Hippocampal formation (tissue), 2 donors: ENCODE results near the gene ZNF839.

ENCODE experiments used
- DNase-seq, 2 donors: peaks; one replicate each; lab custom pipeline; 2025; lab: John Stamatoyannopoulos, UW

Gene ZNF839

GRCh38 chr14:102378830-102379229, 59.3 kb downstream of the ZNF839 start:
- DNase-seq, result no peak

GRCh38 chr14:102387086-102387485, 67.5 kb downstream of the ZNF839 start:
- DNase-seq, result no peak

DNA sequence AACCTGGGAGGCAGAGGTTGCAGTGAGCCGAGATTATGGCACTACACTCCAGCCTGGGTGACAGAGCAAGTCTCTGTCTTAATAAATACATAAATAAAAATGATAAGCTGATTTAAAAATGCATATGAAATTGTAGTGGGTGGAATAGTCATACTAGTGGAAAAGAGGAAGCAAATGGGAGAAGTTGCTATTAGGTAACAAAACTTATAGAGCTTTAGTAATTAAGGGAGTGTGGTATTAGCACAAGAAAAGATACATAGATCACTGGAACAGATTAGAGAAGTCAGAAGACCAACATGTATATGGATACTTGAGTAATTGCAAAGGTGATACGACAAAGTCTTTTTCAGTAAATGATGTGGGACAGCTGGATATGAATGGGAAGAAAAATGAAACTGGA, 69.7 kb downstream of the ZNF839 start:
- DNase-seq, result no peak

DNA sequence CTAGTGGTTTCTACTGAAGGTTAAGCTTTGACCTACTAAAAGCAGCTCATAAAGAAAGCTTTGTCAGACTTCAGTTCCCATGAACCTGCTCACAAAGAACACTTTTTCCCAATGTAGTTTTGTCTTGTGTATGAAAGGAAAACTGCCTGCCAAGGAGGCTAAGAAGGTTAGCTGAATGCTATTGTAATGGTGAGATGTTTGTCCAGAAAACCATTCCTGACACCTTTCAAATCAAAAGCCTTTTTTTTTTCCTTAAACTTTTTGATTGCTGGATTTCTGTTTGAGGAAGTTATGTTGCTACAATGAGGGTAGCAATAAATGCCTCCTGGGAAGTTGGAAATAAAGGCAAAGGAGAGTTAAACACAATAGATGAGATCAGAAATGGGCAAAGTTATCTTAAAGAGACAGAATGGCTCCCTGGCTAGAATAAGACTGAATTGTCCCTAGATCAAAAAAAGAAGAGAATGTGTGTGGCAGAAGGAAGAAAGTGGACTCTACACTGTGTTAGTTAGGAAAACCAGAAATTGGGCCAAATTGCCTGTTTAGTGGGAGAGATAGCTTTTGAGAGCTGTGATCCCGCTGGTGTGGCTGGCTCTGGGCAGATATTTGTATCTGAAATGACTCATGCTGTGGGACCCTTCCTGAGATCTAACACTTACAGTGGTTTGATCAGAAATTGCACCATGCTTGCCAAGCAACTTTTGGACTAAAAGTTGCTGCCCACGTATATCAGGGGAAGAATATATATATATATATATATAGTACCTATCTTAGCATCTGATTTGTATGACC, 70.7 kb downstream of the ZNF839 start:
- DNase-seq, result peak in 1 of 2 donors; percentile 34
